Hematopoietic multipotent progenitor cell treated with erythropoietin and hydrocortisone succinate and interleukin-3 and kit ligand, for 4 days (in vitro differentiated cells): ENCODE results near the gene ICAM3.
"Not testable (repeated sequence)": the region's sequence is repeated elsewhere in the genome, so short reads cannot be mapped to it uniquely, and the experiment has no call there.

Experiments
- DNase-seq: peaks from one replicate; pipeline ENCODE4 v3.0.0-alpha.2; 2015

Gene ICAM3

DNA sequence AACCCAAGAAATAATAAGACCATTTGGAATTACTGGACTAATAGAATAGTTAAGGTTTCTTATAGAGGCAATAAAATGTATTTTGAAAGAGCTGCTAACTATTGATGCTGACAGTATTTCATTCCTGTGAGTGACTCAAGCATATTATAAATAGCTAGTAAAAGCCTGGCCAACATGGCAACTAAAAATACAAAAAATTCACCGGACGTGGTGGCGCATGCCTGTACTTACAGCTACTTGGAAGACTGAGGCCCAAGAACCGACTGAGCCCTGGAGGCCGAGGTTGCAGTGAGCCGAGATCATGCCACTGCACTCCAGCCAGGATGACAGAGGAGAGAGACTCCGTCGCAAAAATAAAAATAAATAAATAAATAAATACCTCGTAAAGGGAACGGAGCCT lies 5.4 kb upstream of the ICAM3 start:
- no peak for DNase-seq

DNA sequence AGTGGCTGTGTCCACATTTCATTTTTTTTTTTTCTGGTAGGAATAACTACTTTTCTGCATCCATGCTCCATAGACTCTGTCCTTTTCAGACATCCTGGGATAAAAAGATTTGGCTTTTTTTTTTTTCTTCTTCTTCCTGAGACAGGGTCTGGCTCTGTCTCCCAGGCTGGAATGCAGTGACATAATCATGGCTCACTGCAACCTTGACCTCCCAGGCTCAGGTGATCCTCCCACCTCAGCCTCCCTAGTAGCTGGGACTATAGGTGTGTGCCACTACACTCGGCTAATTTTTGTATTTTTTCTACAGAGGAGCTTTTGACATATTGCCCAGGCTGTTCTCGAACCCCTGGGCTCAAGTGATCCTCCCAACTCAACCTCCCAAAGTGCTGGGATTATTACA lies 4.1 kb upstream of the ICAM3 start:
- DNase-seq: no peak

- DNase-seq: no peak
Measured at GRCh38 chr19:10339977-10340376, 553 bp upstream of the ICAM3 start.

GRCh38 chr19:10338940-10339339 lies 484 bp downstream of the ICAM3 start:
- no peak for DNase-seq

GRCh38 chr19:10336725-10337124 lies 2.7 kb downstream of the ICAM3 start:
- not testable (repeated sequence) for DNase-seq

DNA sequence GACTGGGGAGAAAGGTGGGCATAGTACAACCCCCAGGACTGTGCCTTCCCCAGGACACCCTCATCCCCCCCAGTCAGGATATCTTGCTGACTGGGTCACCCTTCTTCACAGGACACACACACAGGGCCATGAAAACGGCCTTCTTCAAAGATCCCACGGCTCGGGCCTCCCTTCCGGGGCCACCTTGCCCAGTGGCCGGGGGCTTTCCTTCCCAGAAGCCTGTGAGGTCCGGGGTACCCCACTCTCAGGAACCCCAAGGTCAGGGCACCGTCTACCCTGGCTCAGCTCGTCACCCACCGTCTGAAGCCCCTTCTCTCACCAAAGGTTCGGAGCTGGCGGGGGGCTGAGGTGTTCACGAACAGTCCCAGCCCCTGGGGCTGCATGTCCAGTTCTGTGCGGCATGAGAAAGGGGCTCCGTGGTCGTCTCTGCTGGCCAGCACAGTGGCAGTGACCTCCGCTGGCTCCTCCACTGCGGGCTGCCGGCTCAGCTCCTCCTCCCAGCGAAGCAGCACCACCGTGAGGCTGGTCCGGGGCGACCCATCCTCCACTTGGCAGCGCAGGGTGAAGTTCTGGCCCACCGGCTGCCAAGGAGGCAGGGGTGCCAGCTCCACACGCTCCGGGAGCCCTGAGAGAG lies 4.0 kb downstream of the ICAM3 start:
- no peak for DNase-seq

DNA sequence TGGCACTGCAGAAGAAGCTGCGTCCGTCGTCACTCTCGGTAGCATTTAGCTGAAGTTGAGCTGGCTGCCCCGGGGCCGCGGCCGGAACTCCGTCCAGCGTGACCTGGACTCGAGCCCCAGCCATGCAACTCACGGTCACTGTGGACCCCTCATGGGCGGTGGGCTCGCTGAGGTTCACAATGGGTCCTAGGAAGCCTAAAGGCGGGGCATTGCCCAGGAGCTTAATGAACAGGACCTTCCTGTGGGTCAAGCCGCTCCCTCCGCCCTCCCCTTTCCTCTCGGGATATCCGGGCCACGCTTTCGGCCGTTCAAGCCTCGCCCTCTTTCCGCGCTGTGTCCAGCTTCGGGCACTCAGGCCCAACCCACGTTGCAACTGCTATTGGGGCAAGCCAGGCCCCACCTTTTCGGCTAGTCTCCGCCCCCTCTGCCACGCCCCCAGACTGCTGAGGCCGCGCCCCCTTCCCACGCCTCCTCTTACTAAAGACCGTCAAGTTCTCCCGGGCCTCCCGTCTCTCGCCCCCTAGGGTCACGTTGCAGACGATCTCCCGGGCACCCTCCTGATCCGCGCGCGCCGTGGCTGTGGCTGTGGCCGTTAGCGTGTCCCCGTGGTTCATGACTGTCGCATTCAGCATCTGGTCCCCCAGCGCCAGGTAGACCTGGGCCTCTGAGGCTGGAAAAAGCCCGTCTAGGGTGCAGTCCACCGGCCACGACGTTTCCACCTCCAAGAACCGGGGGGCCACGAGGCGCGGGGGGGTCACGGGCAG lies 4.7 kb downstream of the ICAM3 start:
- peak; percentile 77 for DNase-seq

DNA sequence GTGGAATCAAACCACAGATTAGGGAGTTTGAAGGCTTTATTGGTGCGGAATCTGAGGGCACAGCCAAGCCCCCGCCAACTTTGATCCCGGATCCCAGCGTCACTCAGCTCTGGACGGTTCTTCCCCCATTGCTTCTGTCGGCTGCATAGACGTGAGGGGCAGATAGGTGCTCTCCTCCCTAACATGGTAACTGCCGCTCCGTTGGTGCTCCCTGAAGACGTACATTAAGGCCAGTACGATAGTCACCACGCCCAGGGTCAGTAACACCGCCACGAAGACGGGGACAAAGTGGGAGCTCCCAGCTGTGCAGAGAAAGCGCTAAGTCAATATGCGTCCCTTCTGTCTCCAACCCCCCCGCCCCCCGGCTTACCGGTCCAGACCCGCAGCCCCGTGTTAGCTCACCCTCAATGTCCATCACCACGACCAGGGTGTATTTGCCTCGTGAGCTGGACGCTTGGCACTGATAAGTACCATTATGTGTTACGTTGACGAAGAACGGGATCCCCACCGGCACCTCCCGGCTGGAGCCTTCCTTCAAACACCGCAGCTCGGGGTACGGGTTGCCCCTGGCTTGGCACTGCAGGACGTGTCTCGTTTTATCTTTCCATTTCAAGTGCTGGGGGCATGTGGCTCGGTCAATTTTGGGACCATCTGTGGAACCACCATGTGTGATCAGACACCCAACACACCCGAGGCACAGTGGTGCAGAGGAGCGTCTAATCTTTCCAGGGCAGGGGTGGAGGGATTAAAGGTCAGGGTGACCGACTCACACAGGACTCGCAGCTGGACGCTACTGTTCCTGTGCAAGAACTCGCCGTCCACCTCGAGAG lies 5.5 kb downstream of the ICAM3 start:
- no peak for DNase-seq

GRCh38 chr19:10332965-10333757 lies 6.3 kb downstream of the ICAM3 start, which contains the start of gene RAVER1:
RAVER1 (minus strand) TSS chr19:10333529; CDS start chr19:10333507, 22 bp downstream.
- peak; percentile 99 for DNase-seq

GRCh38 chr19:10332158-10332964 lies 7.1 kb downstream of the ICAM3 start:
- DNase-seq: no peak

DNA sequence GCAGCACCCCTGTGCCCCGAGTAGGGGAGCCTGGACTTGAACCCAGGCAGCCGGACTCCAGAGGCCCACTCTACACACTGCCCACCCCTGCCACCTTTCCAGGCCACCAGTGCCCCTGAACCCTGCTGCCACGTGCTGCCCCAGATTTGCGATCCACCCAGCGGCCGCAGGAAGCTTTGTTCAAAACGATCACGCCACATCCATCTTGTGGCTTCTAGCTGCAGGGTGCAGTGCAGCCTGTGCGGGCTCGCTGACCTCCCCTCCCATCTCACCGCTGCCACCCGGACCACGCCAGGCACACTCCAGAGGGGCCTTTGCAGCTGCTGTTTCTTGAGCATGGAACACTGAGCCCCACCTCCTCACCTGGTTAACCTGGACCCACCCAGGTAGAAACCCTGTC lies 9.9 kb downstream of the ICAM3 start:
- no peak for DNase-seq

- DNase-seq: no peak
Measured at GRCh38 chr19:10328558-10329429, 10.6 kb downstream of the ICAM3 start.

- DNase-seq: no peak
Measured at GRCh38 chr19:10327793-10328192, 11.6 kb downstream of the ICAM3 start.

GRCh38 chr19:10325732-10326131 lies 13.7 kb downstream of the ICAM3 start:
- DNase-seq: no peak

- DNase-seq: no peak
Measured at GRCh38 chr19:10321874-10322835, 17.3 kb downstream of the ICAM3 start.

GRCh38 chr19:10321417-10321797 lies 18.0 kb downstream of the ICAM3 start:
- DNase-seq: no peak

- no peak for DNase-seq
Measured at GRCh38 chr19:10320602-10321416, 18.6 kb downstream of the ICAM3 start.

- no peak for DNase-seq
Measured at GRCh38 chr19:10318807-10319682, 20.4 kb downstream of the ICAM3 start.
